GM12878 (cell line): ENCODE data around the gene VPS29. TPM values are rescaled to one million over a fixed set of nuclear protein-coding genes. Genes with fewer than 3 reads are reported as not detected.

Experiments used
- ATAC-seq: fragments of 200-7000 bp; cut with Tn5 transposase; 3 replicates; pipeline ENCODE4 v1.9.1; 2020; ENCODE audit warnings: mild to moderate bottlenecking, moderate library complexity
- BruUV-seq: library from RNA; stranded (reverse); fragments of 400-500 nt; replicated peaks from 2 replicates; lab custom pipeline; 2021; lab: Mats Ljungman, UMichigan
- CTCF ChIA-PET: fragments of 300-600 bp; sonication (Branson Sonifier 250); formaldehyde crosslinking; extraction: SDS; loops from one replicate; lab custom pipeline; 2021; ENCODE audit warnings: inconsistent platforms; lab: Yijun Ruan, JAX
- POLR2A ChIA-PET: fragments of 350-600 bp; formaldehyde crosslinking; extraction: SDS; loops from one replicate; lab custom pipeline; 2021; ENCODE audit warnings: inconsistent platforms; lab: Charles Lee
- RAD21 ChIA-PET: fragments of 300-600 bp; sonication (Branson Sonifier 250); formaldehyde crosslinking; loops from one replicate; lab custom pipeline; 2023; ENCODE audit warnings: antibody characterized with exemption; ENCODE audit not compliant: unreplicated experiment; lab: Charles Lee
- SMC1A ChIA-PET: fragments of 300-600 bp; sonication (Branson Sonifier 250); formaldehyde crosslinking; loops from one replicate; lab custom pipeline; 2023; ENCODE audit not compliant: unreplicated experiment, uncharacterized antibody; lab: Charles Lee
- DNase-seq: peaks from one replicate; pipeline ENCODE4 v3.0.0-alpha.2; 2011; ENCODE audit warnings: low read depth, low spot score
- FAIRE-seq: peaks from 3 replicates; lab custom pipeline; 2011; peaks lifted over from hg19 to GRCh38; lab: Jason Lieb, UNC
- H2AFZ ChIP-seq: 2 replicates; pipeline ENCODE4 v1.6.0; 2011; ENCODE audit warnings: low read depth, low read length, control low read depth; ENCODE audit not compliant: control insufficient read depth
- H3K27ac ChIP-seq: 2 replicates; pipeline ENCODE4 v1.5.1; 2011; ENCODE audit warnings: control low read depth; ENCODE audit not compliant: control insufficient read depth, insufficient read depth
- H3K27me3 ChIP-seq, 2 experiments: replicated peaks in 1 of 2; 2 replicates each; pipeline versions ENCODE4 v1.6.0 to v1.6.1; 2011; ENCODE audit warnings: low read length in 1 of 2; ENCODE audit not compliant: control insufficient read depth in 2 of 2, insufficient read depth in 2 of 2
- H3K36me3 ChIP-seq, 2 experiments: 2 replicates each; pipeline ENCODE4 v1.5.1; 2011; ENCODE audit warnings: low read length in 1 of 2; ENCODE audit not compliant: control insufficient read depth in 2 of 2, insufficient read depth in 2 of 2
- H3K4me1 ChIP-seq: 2 replicates; pipeline ENCODE4 v1.6.1; 2011; ENCODE audit warnings: mild to moderate bottlenecking, low read length, moderate library complexity, mixed read lengths; ENCODE audit not compliant: control insufficient read depth, insufficient read depth
- H3K4me2 ChIP-seq: 2 replicates; pipeline ENCODE4 v1.6.0; 2011; ENCODE audit warnings: control low read depth; ENCODE audit not compliant: control insufficient read depth, insufficient read depth
- H3K4me3 ChIP-seq: fragments of 200-600 bp; sonication (generic); 2 replicates; pipeline ENCODE4 v1.5.1; 2016
- H3K79me2 ChIP-seq: 2 replicates; pipeline ENCODE4 v1.6.0; 2011; ENCODE audit warnings: low read length; ENCODE audit not compliant: control insufficient read depth, insufficient read depth
- H3K9ac ChIP-seq: 2 replicates; pipeline ENCODE4 v1.8.0; 2011; ENCODE audit warnings: low read length, control low read depth, mixed read lengths; ENCODE audit not compliant: control insufficient read depth, insufficient read depth
- H3K9me3 ChIP-seq: replicated peaks from 3 replicates; pipeline ENCODE4 v1.5.1; 2011; ENCODE audit warnings: mild to moderate bottlenecking, low read length; ENCODE audit not compliant: control insufficient read depth, insufficient read depth
- H4K20me1 ChIP-seq: 2 replicates; pipeline ENCODE4 v1.6.0; 2011; ENCODE audit not compliant: control insufficient read depth, insufficient read depth
- ATF2 ChIP-seq: IDR thresholded peaks from 2 replicates; pipeline ENCODE4 v1.6.1; 2012; ENCODE audit warnings: low read length, inconsistent platforms
- BCL11A ChIP-seq: IDR thresholded peaks from 2 replicates; pipeline ENCODE4 v1.6.1; 2011; ENCODE audit warnings: low read depth, low read length
- CHD2 ChIP-seq: IDR thresholded peaks from 2 replicates; pipeline ENCODE4 v1.6.1; 2011; ENCODE audit warnings: low read depth, low read length, improper control_type of control experiment, borderline replicate concordance
- EZH2 ChIP-seq: IDR thresholded peaks from 2 replicates; pipeline ENCODE4 v1.6.1; 2012; ENCODE audit warnings: low read depth, mild to moderate bottlenecking, control low read depth, inconsistent platforms, low read length, borderline replicate concordance; ENCODE audit not compliant: control insufficient read depth
- IRF5 ChIP-seq: fragments of 450-650 bp; IDR thresholded peaks from 2 replicates; pipeline ENCODE4 v1.6.1; 2017; ENCODE audit warnings: borderline replicate concordance
- MLLT1 ChIP-seq: fragments of 450-650 bp; IDR thresholded peaks from 2 replicates; pipeline ENCODE4 v1.6.1; 2016; ENCODE audit warnings: mild to moderate bottlenecking
- ZBTB33 ChIP-seq: fragments of 450-650 bp; IDR thresholded peaks from 2 replicates; pipeline ENCODE4 v1.6.1; 2017; ENCODE audit warnings: mild to moderate bottlenecking
- WGBS: methylation state at CpG from one replicate; pipeline ENCODE4 v1.1.6; 2016; ENCODE audit warnings: low lambda C conversion rate; ENCODE audit not compliant: insufficient replicate concordance, insufficient coverage; ENCODE audit errors: missing lambda C conversion rate; 5-methylcytosine and 5-hydroxymethylcytosine counted together
- in situ Hi-C: fragments of 300-500 bp; cut with MboI; formaldehyde crosslinking; loops from 9 replicates; pipeline ENCODE4 v1.14.3; 2018; ENCODE audit warnings: mixed read lengths
- intact Hi-C: fragments of 100-400 bp; cut with micrococcal nuclease; formaldehyde crosslinking; loops from one replicate; pipeline ENCODE4 v1.14.2; 2022; ENCODE audit not compliant: unreplicated experiment
- polyA plus RNA-seq, 11 experiments: library from polyadenylated mRNA; depleted of rRNA in 4 of 11; unstranded in 6 of 11; stranded (reverse) in 5 of 11; fragments of >200 nt; fragmentation: Nextera tagmentation in 4 of 11; fragmentation: Illumina TruSeq in 1 of 11; extraction: Ambion mirVana in 4 of 11; extraction: Trizol in 1 of 11; gene quantifications; 1 replicate in 1 of 11; 2 replicates in 10 of 11; pipeline versions ENCODE4 v1.2.1 to v1.2.3, GENCODE V29; 2011 to 2016; ENCODE audit warnings: inconsistent platforms in 2 of 11, missing spikeins in 2 of 11, low read depth in 1 of 11
- total RNA-seq, 4 experiments: library from RNA; depleted of rRNA in 3 of 4; stranded (reverse); fragments of >200 nt in 3 of 4; fragmentation: Illumina TruSeq in 1 of 4; extraction: Trizol in 1 of 4; gene quantifications; 2 replicates each; pipeline versions ENCODE4 v1.2.1 to v1.2.3, GENCODE V29; 2013 to 2021
- TF ChIP-seq, protein P1 (sequence below): fragments of 150-350 bp; IDR thresholded peaks from 2 replicates; pipeline ENCODE4 v1.6.1; 2014; ENCODE audit warnings: mild to moderate bottlenecking, low read depth, low read length
- TF ChIP-seq, protein P2 (sequence below): IDR thresholded peaks from 2 replicates; pipeline ENCODE4 v1.6.1; 2011; ENCODE audit warnings: low read depth, mild to moderate bottlenecking, low read length, moderate library complexity, borderline replicate concordance; ENCODE audit errors: extremely low read depth
- TF ChIP-seq, protein P3 (sequence below): fragments of 450-650 bp; IDR thresholded peaks from 2 replicates; pipeline ENCODE4 v1.6.1; 2017; ENCODE audit warnings: antibody characterized with exemption, mild to moderate bottlenecking, moderate library complexity

Gene VPS29
- total and polyA plus RNA-seq, 10 of the 15 experiments (the other 5 are each of a cell fraction or from before 2014, with no cell fraction given) = 65.3 to 405 (median 206) TPM

- Histone ChIP-seq H3K9me3 (no peaks in the 10 kb centered on the region), H3K4me2 (peak overlapping the region; percentile 5), H3K79me2 (peaks cover 49% of the 10 kb centered on the region), H3K4me1 (peaks cover 76% of the 10 kb centered on the region), H4K20me1 (no peaks in the 10 kb centered on the region), H2AFZ (no peak overlapping the region), H3K27me3 (no peaks in the 10 kb centered on the region), H3K36me3 (peaks cover 7 to 23% of the 10 kb centered on the region in 2 experiments; a peak in 3 of 4 replicates)
- WGBS = 50% methylated on average over 6 of the region's 6 CpGs
- POLR2A ChIA-PET = interaction anchor here (1.0 to 10.4 kb wide), 12 partner anchors 10 to 153 kb away, joined by 4 to 122 read pairs (median 9); partner anchors contain the start of genes FAM216A and GPN3
- in situ Hi-C loops = no loop called here
- TF ChIP-seq CHD2 (no peak), IRF5 (no peak), BCL11A (no peak), MLLT1 (no peak), ATF2 (no peak), ZBTB33 (no peak), EZH2 (no peak)
- TF ChIP-seq, protein P1, sequence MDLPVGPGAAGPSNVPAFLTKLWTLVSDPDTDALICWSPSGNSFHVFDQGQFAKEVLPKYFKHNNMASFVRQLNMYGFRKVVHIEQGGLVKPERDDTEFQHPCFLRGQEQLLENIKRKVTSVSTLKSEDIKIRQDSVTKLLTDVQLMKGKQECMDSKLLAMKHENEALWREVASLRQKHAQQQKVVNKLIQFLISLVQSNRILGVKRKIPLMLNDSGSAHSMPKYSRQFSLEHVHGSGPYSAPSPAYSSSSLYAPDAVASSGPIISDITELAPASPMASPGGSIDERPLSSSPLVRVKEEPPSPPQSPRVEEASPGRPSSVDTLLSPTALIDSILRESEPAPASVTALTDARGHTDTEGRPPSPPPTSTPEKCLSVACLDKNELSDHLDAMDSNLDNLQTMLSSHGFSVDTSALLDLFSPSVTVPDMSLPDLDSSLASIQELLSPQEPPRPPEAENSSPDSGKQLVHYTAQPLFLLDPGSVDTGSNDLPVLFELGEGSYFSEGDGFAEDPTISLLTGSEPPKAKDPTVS = no peak
- TF ChIP-seq, protein P2, sequence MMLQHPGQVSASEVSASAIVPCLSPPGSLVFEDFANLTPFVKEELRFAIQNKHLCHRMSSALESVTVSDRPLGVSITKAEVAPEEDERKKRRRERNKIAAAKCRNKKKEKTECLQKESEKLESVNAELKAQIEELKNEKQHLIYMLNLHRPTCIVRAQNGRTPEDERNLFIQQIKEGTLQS = no peak
- TF ChIP-seq, protein P3, sequence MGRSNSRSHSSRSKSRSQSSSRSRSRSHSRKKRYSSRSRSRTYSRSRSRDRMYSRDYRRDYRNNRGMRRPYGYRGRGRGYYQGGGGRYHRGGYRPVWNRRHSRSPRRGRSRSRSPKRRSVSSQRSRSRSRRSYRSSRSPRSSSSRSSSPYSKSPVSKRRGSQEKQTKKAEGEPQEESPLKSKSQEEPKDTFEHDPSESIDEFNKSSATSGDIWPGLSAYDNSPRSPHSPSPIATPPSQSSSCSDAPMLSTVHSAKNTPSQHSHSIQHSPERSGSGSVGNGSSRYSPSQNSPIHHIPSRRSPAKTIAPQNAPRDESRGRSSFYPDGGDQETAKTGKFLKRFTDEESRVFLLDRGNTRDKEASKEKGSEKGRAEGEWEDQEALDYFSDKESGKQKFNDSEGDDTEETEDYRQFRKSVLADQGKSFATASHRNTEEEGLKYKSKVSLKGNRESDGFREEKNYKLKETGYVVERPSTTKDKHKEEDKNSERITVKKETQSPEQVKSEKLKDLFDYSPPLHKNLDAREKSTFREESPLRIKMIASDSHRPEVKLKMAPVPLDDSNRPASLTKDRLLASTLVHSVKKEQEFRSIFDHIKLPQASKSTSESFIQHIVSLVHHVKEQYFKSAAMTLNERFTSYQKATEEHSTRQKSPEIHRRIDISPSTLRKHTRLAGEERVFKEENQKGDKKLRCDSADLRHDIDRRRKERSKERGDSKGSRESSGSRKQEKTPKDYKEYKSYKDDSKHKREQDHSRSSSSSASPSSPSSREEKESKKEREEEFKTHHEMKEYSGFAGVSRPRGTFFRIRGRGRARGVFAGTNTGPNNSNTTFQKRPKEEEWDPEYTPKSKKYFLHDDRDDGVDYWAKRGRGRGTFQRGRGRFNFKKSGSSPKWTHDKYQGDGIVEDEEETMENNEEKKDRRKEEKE = no peak
- TF ChIP-seq, all 136 proteins: peak for 0
- DNase-seq (no peak), ATAC-seq (no peak), FAIRE-seq (no peak)
- ChIA-PET CTCF (interaction anchor here (0.8 to 5.4 kb wide), 11 partner anchors 10 to 68 kb away, joined by 3 to 52 read pairs (median 6); partner anchors contain the start of genes FAM216A and GPN3), RAD21 (interaction anchor here (1.0 to 7.3 kb wide), 14 partner anchors 9 to 153 kb away, joined by 3 to 109 read pairs (median 10); partner anchors contain the start of genes FAM216A and GPN3), SMC1A (interaction anchor here (0.6 to 18.4 kb wide), 13 partner anchors 10 to 87 kb away, joined by 3 to 308 read pairs (median 4); no protein-coding TSS in a partner anchor)
- no peak overlapping the region for H3K4me3 ChIP-seq
- no peak overlapping the region for H3K9ac ChIP-seq
- intact Hi-C loops = loop anchor here (10.0 kb wide), 1 partner anchor 351 kb away; no protein-coding TSS in a partner anchor
- no TSS peak for BruUV-seq
- H3K27ac ChIP-seq = peak overlapping the region; percentile 58; the same call in 1 of the 2 replicates
Measured at GRCh38 chr12:110533607-110534006, 31.7 kb upstream of the VPS29 start.
